OCI-LY7 (cell line): Measurements from ENCODE around the gene MISP3. TPM values are rescaled to one million over a fixed set of nuclear protein-coding genes. Genes with fewer than 3 reads are reported as not detected.
A peak's percentile ranks its signal among the peaks of the same experiment; 100 is the strongest.

Source experiments
- BruUV-seq: library from RNA; stranded (reverse); fragments of 400-500 nt; replicated peaks from 2 replicates; lab custom pipeline; 2021; lab: Mats Ljungman, UMichigan
- CTCF ChIA-PET: fragments of 300-600 bp; sonication (Branson Sonifier 250); formaldehyde crosslinking; loops from one replicate; lab custom pipeline; 2022; ENCODE audit warnings: antibody characterized with exemption; ENCODE audit not compliant: unreplicated experiment; lab: Charles Lee
- POLR2A ChIA-PET: fragments of 300-600 bp; sonication (Branson Sonifier 250); formaldehyde crosslinking; loops from one replicate; lab custom pipeline; 2022; ENCODE audit warnings: antibody characterized with exemption; lab: Charles Lee
- DNase-seq: peaks from one replicate; pipeline ENCODE4 v3.0.0-alpha.2; 2015; ENCODE audit warnings: low spot score
- H2AFZ ChIP-seq: fragments of 200-600 bp; sonication (generic), shearing (Covaris generic); 2 replicates; pipeline ENCODE4 v1.6.1; 2014; ENCODE audit warnings: mild to moderate bottlenecking, antibody characterized with exemption, low read length, moderate library complexity
- H3K27ac ChIP-seq: fragments of 200-600 bp; sonication (generic); 2 replicates; pipeline ENCODE4 v1.5.1; 2014; ENCODE audit warnings: mixed run types, low read depth, mild to moderate bottlenecking, moderate library complexity, low read length, inconsistent platforms; ENCODE audit not compliant: poor library complexity, severe bottlenecking
- H3K36me3 ChIP-seq: fragments of 200-600 bp; sonication (generic); 2 replicates; pipeline ENCODE4 v1.6.1; 2014; ENCODE audit warnings: mild to moderate bottlenecking, antibody characterized with exemption, low read length, moderate library complexity, mixed read lengths; ENCODE audit not compliant: insufficient read depth
- H3K4me1 ChIP-seq: fragments of 200-600 bp; sonication (generic); 2 replicates; pipeline ENCODE4 v1.5.1; 2014; ENCODE audit warnings: mild to moderate bottlenecking, low read length; ENCODE audit not compliant: insufficient read depth, poor library complexity, severe bottlenecking
- H3K4me2 ChIP-seq: fragments of 200-600 bp; sonication (generic); 2 replicates; pipeline ENCODE4 v1.6.1; 2014; ENCODE audit warnings: mild to moderate bottlenecking, low read length
- H3K4me3 ChIP-seq: fragments of 200-600 bp; sonication (generic); 2 replicates; pipeline ENCODE4 v1.5.1; 2014; ENCODE audit warnings: mild to moderate bottlenecking, low read depth, low read length; ENCODE audit not compliant: poor library complexity, severe bottlenecking
- H3K79me2 ChIP-seq: fragments of 200-600 bp; sonication (generic); 2 replicates; pipeline ENCODE4 v1.6.1; 2016; ENCODE audit warnings: low read depth, mild to moderate bottlenecking, low read length, moderate library complexity, mixed read lengths; ENCODE audit not compliant: insufficient read depth
- H3K9me2 ChIP-seq: fragments of 200-600 bp; sonication (generic); 2 replicates; pipeline ENCODE4 v1.6.1; 2016; ENCODE audit warnings: mild to moderate bottlenecking, low read length, mixed read lengths; ENCODE audit not compliant: insufficient read depth
- H3K9me3 ChIP-seq: fragments of 200-600 bp; sonication (generic); 2 replicates; pipeline ENCODE4 v1.6.1; 2014; ENCODE audit warnings: mild to moderate bottlenecking, mixed run types, low read length, mixed read lengths
- H4K20me1 ChIP-seq: fragments of 200-600 bp; sonication (generic); 2 replicates; pipeline ENCODE4 v1.6.1; 2014; ENCODE audit warnings: mild to moderate bottlenecking, antibody characterized with exemption, low read length, moderate library complexity, mixed read lengths; ENCODE audit not compliant: insufficient read depth
- EZH2phosphoT487 ChIP-seq: fragments of 200-600 bp; sonication (generic); IDR thresholded peaks from 2 replicates; pipeline ENCODE4 v1.6.1; 2018; ENCODE audit warnings: low read depth, borderline replicate concordance, mild to moderate bottlenecking, mixed run types, antibody characterized with exemption, low read length, moderate library complexity, mixed read lengths
- intact Hi-C: fragments of 100-400 bp; cut with micrococcal nuclease; formaldehyde crosslinking; loops from one replicate; pipeline ENCODE4 v1.10.0; 2022; ENCODE audit not compliant: unreplicated experiment
- total RNA-seq, 2 experiments: library from RNA; depleted of rRNA in 1 of 2; stranded (reverse); fragments of >200 nt in 1 of 2; shearing (Covaris generic) in 1 of 2; gene quantifications; 2 replicates each; pipeline ENCODE4 v1.2.3, GENCODE V29; 2014 to 2022
- TF ChIP-seq, protein P1 (sequence below): fragments of 200-600 bp; sonication (generic); conservative IDR thresholded peaks from 2 replicates; pipeline ENCODE4 v1.5.1; 2014; ENCODE audit warnings: mild to moderate bottlenecking, antibody characterized with exemption, low read length, moderate library complexity, mixed read lengths

Gene MISP3
- total RNA-seq, 2 experiments from 2014 or later = 3.3 to 3.9 TPM

DNA sequence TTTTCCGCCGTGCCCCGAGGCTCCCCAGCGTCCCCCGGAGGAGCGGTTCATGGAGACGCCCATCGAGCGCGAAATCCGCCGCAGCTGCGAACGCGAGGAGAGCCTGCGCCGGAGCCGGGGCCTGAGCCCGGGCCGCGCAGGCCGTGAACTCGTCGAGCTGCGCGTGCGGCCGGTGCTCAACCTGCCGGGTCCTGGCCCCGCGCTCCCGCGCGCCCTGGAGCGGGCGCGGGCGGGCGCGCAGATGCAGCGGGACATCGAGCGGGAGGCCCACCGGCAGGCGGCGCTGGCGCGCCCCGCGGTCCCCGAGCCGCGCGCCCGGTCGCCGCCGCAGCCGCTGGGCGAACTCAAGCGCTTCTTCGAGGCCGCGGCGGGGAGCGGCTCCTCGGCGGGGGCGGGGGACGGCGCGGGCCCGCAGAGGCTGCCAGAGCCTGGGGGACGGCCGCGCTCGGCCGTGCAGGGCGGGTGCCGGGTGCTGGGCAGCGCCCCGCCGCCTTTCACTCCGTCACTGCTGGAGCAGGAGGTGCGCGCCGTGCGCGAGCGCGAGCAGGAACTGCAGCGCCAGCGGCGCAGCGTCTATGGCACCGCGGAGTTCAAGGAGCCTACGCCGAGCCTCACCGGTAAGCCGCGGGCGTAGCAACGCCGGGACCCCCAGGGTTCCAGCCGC lies 807 bp downstream of the MISP3 start:
- H2AFZ ChIP-seq = peak overlapping the region; percentile 76
- H4K20me1 ChIP-seq = no peaks in the 10 kb centered on the region
- peak overlapping the region; percentile 97 for H3K4me2 ChIP-seq
- intact Hi-C loops = loop anchor here (1.0 to 10.0 kb wide), 4 partner anchors 16 to 479 kb away; partner anchors contain the start of gene ASF1B
- no peaks in the 10 kb centered on the region for H3K9me3 ChIP-seq
- no peaks in the 10 kb centered on the region for H3K9me2 ChIP-seq
- no TSS peak for BruUV-seq
- H3K79me2 ChIP-seq = no peaks in the 10 kb centered on the region
- ChIA-PET CTCF (no interaction called here), POLR2A (interaction anchor here (0.5 kb wide), 1 partner anchor 142 kb away, joined by 3 read pairs; no protein-coding TSS in a partner anchor)
- TF ChIP-seq, protein P1, sequence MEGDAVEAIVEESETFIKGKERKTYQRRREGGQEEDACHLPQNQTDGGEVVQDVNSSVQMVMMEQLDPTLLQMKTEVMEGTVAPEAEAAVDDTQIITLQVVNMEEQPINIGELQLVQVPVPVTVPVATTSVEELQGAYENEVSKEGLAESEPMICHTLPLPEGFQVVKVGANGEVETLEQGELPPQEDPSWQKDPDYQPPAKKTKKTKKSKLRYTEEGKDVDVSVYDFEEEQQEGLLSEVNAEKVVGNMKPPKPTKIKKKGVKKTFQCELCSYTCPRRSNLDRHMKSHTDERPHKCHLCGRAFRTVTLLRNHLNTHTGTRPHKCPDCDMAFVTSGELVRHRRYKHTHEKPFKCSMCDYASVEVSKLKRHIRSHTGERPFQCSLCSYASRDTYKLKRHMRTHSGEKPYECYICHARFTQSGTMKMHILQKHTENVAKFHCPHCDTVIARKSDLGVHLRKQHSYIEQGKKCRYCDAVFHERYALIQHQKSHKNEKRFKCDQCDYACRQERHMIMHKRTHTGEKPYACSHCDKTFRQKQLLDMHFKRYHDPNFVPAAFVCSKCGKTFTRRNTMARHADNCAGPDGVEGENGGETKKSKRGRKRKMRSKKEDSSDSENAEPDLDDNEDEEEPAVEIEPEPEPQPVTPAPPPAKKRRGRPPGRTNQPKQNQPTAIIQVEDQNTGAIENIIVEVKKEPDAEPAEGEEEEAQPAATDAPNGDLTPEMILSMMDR = no peak; the same call in 1 of the 2 replicates
- no peak for TF ChIP-seq EZH2phosphoT487
- peak; percentile 88 for DNase-seq
- peaks cover 29% of the 10 kb centered on the region for H3K4me1 ChIP-seq
- peak overlapping the region; percentile 76 for H3K4me3 ChIP-seq
- H3K27ac ChIP-seq = peak overlapping the region; percentile 62
- no peaks in the 10 kb centered on the region for H3K36me3 ChIP-seq

DNA sequence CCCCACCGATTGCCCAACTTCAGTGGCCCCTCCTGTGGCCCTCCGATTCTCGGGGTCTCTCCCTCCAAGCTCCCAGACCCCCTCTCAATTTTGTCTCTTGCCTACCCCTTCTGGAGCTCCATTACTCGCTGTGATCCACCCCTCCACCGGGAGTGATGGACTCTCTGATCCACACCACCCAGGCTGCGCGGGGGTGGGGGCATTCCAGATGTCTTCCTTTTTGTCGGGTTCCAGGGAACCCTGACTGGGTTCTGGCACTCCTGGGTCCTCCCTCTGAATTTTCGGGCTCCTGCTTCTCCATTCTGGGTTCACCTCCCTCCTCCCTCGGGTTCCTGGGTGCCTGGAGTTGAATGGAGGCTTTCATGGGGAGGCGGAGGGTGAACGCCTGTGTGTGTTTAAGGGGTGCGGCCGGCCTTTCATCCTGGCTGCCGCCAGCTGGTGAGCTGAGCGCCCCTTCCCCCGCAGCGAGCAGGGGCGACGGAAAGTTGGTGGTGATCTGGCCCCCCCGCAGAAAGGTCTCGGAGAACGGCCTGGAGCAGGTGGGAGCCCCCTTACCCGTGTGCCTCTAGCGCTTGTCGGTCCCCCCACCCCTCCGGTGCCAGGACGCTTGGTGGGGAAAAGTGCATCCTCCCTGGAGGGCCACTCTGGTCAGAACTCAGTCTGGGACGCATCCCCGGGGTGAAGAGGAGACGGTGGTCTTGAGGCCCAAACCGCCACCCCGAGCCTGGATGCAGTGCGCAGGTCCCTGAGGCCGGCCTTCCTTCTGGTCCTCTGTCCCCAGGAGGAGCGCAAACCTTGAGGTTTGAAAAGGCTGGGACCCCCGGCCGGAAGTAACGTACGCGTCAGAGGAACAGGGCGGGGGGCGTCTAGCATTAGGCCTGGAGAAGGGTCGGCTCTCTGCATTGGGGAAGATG lies 1.6 kb downstream of the MISP3 start:
- H3K27ac ChIP-seq = peak overlapping the region; percentile 62
- no peaks in the 10 kb centered on the region for H4K20me1 ChIP-seq
- ChIA-PET POLR2A (interaction anchor here (0.5 kb wide), 1 partner anchor 143 kb away, joined by 3 read pairs; no protein-coding TSS in a partner anchor), CTCF (no interaction called here)
- peak overlapping the region; percentile 76 for H2AFZ ChIP-seq
- H3K4me1 ChIP-seq = peaks cover 31% of the 10 kb centered on the region
- peak overlapping the region; percentile 76 for H3K4me3 ChIP-seq
- TF ChIP-seq, protein P1 = no peak
- TF ChIP-seq EZH2phosphoT487 = no peak
- intact Hi-C loops = loop anchor here (1.0 to 10.0 kb wide), 4 partner anchors 15 to 479 kb away; partner anchors contain the start of gene ASF1B
- BruUV-seq = no TSS peak
- no peaks in the 10 kb centered on the region for H3K36me3 ChIP-seq
- peak overlapping the region; percentile 97 for H3K4me2 ChIP-seq
- H3K79me2 ChIP-seq = no peaks in the 10 kb centered on the region
- DNase-seq = peak; percentile 36
- H3K9me3 ChIP-seq = no peaks in the 10 kb centered on the region
- H3K9me2 ChIP-seq = no peaks in the 10 kb centered on the region
